GM23248 (cell line): ENCODE data around the gene PTPN7.
"Not testable (repeated sequence)": the region's sequence is repeated elsewhere in the genome, so short reads cannot be mapped to it uniquely, and the experiment has no call there.

Experiments
- EZH2 ChIP-seq: fragments of 200-600 bp; sonication (generic); IDR thresholded peaks from 2 replicates; pipeline ENCODE4 v1.6.1; 2018; ENCODE audit warnings: antibody characterized with exemption, mild to moderate bottlenecking; ENCODE audit not compliant: insufficient read depth, poor library complexity, severe bottlenecking
- EZH2phosphoT487 ChIP-seq: fragments of 200-600 bp; sonication (generic); IDR thresholded peaks from 2 replicates; pipeline ENCODE4 v1.6.1; 2018; ENCODE audit warnings: antibody characterized with exemption, moderate library complexity, mild to moderate bottlenecking, low read depth; ENCODE audit not compliant: insufficient read depth

- not testable (repeated sequence) for TF ChIP-seq EZH2, EZH2phosphoT487
Measured at GRCh38 chr1:202145744-202146140, 14.7 kb downstream of the PTPN7 start.
